HG03575 (cell line): ENCODE results near the gene XAF1.
"Not testable (repeated sequence)": the region's sequence is repeated elsewhere in the genome, so short reads cannot be mapped to it uniquely, and the experiment has no call there.

Source experiments
- ATAC-seq: cut with Tn5 transposase; IDR thresholded peaks from one replicate; pipeline ENCODE4 v1.9.1; 2021; ENCODE audit not compliant: unreplicated experiment, insufficient number of reproducible peaks, low FRiP score; ENCODE audit errors: extremely low read depth

XAF1 gene

DNA sequence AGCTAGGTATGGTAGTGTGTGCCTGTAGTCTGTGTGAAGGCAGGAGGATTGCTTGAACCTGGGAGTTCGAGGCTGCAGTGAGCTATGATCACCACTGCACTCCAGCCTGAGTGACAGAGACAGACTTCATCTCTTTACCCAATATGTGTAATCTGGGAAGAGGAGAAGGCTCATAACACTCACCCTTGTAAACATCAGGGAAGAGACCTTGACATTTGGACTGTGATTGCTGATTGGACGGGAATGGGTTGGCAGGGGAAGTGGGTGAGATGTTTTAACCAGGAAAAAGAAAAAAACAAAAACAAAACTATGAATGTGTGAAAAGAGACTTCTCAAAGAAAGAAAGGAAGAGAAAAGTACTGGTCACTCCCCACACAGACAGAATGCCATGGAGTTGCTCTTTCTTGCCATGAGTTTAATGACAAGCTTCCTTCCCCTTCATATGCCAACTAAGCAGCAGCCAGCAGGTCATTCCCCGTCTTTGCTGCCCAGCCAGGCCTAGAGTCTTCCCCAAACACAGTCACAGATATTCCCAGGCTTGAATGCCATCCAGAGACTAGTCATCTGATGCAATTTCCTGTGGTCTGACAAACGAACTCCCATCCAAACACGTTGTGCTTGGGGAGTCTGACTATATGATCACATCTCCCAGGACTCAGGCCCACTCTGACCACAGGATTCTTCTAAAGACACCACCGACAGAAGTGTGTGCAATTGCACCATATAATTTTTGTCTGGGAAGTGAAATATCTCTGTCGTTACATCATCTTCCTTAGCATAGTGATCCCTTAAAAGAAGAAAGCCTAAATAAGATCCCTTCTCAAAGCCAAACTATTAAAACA is 3.6 kb upstream of the XAF1 start:
- no peak for ATAC-seq

- no peak for ATAC-seq
Measured at GRCh38 chr17:6753006-6753445, 2.8 kb upstream of the XAF1 start.

DNA sequence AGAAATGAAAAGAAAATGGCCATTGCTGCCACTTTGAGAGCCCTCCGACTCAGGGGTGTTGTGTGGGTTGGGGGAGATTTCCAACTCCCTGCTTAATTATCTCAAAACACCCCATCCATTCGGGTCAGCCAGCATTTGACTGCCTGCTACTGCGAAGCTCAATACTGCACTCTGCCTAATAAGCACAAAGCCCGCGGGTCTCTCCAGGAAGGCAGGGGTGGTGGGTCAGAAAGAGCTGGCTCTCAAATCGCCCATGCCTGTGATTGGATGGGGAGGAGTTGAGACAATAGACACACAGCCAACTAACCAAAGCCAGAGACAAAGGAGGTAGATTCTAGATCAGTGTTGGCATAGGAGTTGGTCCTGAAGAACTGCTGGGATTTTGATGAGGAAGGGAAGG is 2.3 kb upstream of the XAF1 start:
- no peak for ATAC-seq

DNA sequence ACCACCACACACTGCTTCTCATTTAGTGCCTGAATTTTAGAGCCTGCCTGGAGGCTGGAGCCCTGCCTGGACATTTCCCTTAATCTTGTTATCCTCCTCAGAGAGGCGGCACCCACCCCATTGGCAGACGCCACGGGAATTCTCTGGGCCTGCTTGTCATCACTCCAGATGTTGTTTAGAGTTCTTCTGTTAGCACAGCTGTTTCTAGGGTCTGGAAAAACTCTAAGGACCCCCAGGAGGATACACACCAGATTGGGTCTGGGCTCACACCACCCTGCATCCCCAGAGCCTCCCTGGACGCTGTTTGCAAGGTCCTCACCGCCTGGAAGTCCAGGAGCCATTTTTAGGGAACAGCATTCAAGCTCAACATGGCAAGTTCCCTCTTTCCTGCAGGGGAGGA is 565 bp upstream of the XAF1 start:
- ATAC-seq = no peak

- no peak for ATAC-seq
Measured at GRCh38 chr17:6756425-6757031, 682 bp downstream of the XAF1 start.

DNA sequence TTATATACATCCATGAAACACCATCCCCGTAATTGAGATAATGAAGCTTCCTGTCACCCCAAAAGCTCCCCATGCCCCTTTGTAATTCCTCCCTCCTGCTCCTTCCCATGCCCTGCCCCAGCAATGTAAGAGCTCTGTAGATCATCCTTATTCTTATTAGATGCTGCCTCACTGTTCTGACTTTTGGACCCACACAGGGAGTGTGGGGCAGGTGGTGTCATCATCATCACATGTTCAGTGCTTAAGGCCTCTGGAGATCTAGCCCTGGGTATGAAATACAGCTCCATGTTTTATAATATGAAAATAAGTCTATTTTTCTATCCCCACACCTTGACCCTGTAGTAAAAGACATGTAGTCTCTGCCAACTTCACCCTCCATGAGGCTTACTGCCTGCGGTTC is 1.9 kb downstream of the XAF1 start:
- no peak for ATAC-seq

DNA sequence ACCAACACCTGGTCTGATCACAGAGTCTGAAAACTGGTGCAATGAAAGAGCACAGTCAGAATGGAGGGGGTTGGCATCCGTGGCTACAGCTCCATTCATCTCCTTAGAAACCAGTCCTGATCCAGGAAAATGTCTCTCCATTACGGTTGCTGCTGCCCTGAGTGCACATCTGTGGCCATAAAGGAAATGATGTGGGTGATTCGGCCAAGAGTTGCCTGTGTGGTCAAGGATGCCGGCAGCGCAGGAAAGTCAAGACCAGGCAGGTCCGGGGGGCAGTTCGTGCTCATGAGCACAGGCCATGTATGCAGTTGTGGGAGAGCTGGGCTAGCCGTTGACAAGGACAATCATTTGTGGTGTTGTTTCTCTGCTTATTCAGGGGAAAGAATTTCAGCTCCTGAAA is 5.9 kb downstream of the XAF1 start:
- no peak for ATAC-seq

DNA sequence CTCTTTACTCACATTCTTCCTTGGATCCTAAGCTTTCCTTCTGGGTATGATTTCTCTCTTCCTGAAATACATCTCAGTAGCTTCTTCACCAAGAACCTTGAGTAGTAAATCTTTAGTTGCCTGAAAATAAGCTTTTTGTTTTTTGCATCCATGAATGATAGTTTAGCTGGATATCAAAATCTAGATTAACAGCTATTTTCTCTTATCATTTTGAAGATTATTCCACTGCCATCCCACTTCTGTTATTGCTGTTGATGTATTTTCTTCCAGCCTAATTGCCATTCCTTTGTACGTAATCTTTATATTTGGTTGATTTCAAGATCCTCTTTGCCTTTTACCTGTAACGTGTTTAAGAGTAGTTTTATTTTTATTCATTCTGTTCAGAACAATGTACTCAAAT is 12.6 kb downstream of the XAF1 start:
- ATAC-seq = no peak

GRCh38 chr17:6772016-6772415 is 16.2 kb downstream of the XAF1 start:
- ATAC-seq = no peak

DNA sequence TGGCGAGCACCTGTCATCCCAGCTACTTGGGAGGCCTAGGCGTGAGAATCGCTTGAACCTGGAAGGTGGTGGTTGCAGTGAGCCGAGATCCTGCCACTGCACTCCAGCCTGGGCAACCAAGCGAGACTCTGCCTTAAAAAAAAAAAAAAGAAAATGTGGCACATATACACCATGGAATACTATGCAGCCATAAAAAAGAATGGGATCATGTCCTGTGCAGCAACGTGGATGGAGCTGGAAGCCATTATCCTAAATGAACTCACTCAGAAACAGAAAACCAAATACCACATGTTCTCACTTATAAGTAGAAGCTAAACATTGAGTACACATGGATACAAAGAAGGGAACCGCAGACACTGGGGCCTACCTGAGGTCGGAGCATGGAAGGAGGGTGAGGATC is 19.1 kb downstream of the XAF1 start:
- not testable (repeated sequence) for ATAC-seq

DNA sequence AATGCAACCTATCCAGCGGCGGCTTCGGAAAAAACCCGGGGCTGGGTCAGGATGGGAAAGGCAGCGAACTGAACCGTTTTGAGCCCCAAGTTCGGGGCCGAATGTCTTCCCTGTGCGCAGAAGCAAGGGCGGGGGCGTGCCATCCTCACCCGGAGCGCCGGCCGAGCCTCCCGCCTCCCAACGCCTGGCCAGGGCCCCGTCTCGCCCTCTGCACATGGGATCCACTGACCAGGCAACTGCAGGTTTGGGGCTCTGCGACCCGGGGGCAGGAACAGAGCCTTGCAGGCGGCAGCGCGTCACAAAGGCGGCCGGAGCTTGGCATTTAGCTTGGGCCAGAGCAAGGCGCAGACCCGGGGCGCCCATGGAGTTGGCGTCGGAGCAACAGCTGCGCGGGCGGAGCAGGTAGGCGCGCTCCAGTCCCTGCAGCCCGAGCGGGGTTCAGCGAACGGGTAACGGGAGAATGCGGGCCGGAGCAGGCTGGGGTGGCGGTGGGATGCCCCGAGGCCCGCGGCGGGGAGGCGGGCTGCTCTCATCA is 20.1 kb downstream of the XAF1 start, which contains the start of gene FBXO39:
Gene FBXO39 (plus strand): TSS at position 345 of the 535 bp plus-strand sequence. CDS start 3,654 bp downstream, outside the sequence.
- no peak for ATAC-seq

GRCh38 chr17:6779411-6779810 is 23.6 kb downstream of the XAF1 start:
- no peak for ATAC-seq

DNA sequence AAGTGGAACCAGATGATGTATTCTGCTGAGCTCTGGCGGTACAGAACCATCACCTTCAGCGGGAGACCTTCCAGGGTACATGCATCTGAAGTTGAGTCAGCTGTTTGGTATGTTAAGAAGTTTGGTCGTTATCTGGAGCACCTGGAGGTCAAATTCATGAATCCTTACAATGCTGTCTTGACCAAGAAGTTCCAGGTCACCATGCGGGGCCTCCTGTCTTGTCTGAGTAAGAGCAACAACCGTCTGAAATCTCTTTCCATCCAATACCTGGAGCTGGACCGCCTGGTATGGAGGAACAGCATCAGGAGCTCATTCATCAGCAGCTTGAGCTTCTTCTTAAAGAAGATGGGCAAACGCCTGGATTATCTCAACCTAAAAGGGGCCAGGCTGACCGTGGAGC is 24.2 kb downstream of the XAF1 start:
- no peak for ATAC-seq

DNA sequence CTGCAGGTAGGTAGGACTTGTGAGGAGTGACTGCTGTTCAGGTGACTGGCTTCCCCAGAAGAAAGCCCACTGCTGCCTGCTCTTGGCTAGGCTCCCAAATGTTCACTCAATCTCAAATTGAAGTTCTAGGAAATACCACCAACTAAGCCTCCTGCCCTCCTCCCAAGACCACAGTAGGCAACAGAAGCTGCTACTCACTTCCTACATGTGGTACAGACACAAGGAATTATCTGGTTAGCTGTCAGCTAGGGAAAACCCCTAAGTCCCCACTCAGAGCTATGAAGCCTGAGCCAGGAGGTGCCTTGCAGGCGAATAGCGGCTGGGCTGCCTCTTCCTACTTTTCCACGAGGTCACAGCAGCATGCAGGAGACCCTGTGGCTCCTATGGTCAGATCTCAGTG is 25.0 kb downstream of the XAF1 start:
- no peak for ATAC-seq

DNA sequence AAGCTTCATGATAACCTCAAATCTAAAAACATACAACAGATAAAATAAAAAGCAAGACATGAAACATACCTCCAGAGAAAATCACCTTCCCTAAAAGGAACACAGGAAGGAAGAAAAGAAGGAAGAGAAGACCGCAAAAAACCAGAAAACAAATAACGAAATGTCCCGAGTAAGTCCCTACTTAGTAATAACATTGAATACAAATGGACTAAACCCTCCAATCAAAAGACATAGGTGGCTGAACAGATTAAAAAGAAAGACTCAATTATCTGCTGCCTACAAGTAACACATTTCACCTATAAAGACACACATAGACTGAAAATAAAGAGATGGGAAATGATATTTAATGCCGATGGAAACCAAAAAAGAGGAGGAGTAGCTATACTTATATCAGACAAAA is 26.4 kb downstream of the XAF1 start:
- no peak for ATAC-seq

DNA sequence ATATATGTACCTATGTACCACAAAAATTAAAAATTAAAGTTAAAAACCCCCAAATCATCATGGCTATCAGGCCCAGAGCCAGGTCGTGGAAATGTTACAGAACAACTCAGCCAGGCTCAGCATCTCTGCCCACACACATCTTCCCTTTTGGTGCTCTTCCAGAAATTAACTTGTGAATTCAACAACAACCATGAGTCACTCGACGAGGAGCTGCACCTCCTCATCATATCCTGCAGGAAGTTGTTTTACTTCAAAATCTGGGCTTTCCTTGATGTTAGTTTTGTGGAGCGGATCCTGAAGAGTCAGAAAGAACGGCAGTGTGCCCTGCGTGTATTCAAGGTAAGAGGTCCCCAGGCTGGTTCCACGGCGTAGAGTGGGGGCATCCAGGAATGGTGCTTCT is 30.8 kb downstream of the XAF1 start:
- no peak for ATAC-seq

DNA sequence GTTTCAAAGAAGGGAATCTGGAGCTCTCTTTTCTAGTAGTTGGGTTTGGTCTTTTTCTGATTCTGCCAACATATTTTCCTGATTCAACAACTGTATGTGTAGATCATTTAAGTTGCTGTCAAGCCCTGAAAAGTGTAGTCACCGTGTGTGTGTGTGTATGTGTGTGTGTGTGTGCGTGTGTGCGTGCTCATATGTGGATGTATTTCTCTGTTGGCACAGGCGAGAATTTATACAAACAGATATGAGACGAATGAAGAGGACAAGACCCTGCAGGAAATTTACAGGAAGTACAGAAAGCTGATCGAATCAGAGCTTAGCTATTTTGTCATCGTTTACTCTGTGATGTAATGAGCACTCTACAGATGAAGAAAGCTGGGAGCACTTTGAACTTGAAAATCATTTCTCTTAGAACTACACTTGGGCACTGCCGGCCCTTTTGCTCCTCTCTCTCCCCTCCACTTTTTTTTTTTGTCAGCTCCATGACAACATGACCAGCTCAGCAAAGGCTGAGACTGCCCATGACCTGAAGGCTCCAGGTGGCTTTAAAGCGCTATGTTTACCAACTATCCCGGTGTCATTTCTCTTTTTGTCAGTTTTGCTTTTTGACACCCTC is 31.3 kb downstream of the XAF1 start:
- ATAC-seq = no peak

DNA sequence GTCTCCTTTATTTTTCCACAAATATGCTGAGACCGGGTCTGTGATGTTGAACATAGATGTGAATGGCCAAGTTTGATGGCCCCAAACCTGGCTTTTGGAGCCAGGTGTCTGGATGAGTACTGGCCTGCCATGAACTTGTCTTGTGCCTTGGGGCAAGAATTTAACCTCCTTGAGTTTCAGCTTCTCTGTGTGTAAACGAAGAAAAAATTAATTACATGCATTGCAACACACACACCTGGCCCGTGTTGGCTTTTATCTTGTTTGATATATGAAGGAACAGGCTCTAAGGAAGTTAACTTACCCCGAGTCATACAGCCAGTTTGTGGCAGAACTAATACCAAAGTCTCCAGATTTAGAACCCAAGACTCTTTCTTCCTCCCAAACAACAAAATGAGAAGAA is 33.3 kb downstream of the XAF1 start:
- no peak for ATAC-seq

GRCh38 chr17:6793748-6794493 is 38.1 kb downstream of the XAF1 start:
- no peak for ATAC-seq
